ENCODE results near the gene C1QL4. TPM values are rescaled to one million over a fixed set of nuclear protein-coding genes. Genes with fewer than 3 reads are reported as not detected.
"Not testable (repeated sequence)": the region's sequence is repeated elsewhere in the genome, so short reads cannot be mapped to it uniquely, and the experiment has no call there.

The C1QL4 gene
- total RNA-seq, 4 donors from 2014 or later = not detected

- Histone ChIP-seq H3K27me3 (peaks cover 5 to 29% of the 10 kb centered on the region in 2 donors), H3K27ac (no peak overlapping the region), H3K4me1 (peaks cover 0 to 33% (median 12%) of the 10 kb centered on the region in 4 donors), H3K9me3 (no peaks in the 10 kb centered on the region), H3K4me3 (no peak overlapping the region), H3K36me3 (no peaks in the 10 kb centered on the region)
- DNase-seq = no peak
- TF ChIP-seq POLR2A (IDR thresholded peaks at IDR 0.05) = no peak
- TF ChIP-seq CTCF (IDR thresholded peaks at IDR 0.05) = no peak
These were observed 2.3 kb downstream of the C1QL4 start for GRCh38 chr12:49334681-49335080.

DNA sequence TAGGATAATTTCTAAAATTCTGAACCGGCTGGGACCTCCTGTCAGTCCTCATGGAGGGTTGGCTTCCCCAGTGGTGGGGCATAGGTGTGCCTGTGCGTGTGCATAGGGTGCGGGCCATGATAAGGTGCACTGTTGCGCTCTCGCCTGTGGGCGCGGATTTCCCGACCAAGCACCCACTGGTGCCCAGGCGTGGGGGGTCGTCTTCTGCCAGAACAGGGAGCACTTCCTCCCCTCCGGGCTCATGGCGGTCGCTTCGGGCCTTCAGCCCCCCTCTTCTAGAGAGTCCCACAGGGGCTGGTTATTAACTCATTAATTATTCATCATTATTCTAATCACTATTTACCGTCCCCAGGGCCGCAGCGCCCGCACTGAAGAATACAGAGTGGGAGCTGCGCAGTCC, 2.8 kb downstream of the C1QL4 start:
- no peak for DNase-seq
- peaks cover 5 to 29% of the 10 kb centered on the region in 2 donors for H3K27me3 ChIP-seq
- no peaks in the 10 kb centered on the region for H3K9me3 ChIP-seq
- TF ChIP-seq CTCF (IDR thresholded peaks at IDR 0.05) (no peak), POLR2A (IDR thresholded peaks at IDR 0.05) (no peak)
- H3K36me3 ChIP-seq = no peaks in the 10 kb centered on the region
- H3K4me3 ChIP-seq = no peak overlapping the region
- no peak overlapping the region for H3K27ac ChIP-seq
- H3K4me1 ChIP-seq = peaks cover 0 to 29% (median 10%) of the 10 kb centered on the region in 4 donors

- DNase-seq, H3K36me3 ChIP-seq, H3K4me3 ChIP-seq, H3K9me3 ChIP-seq, H3K27ac ChIP-seq: not testable (repeated sequence)
- peaks cover 0 to 25% (median 10%) of the 10 kb centered on the region in 4 donors for H3K4me1 ChIP-seq
- peaks cover 5 to 29% of the 10 kb centered on the region in 2 donors for H3K27me3 ChIP-seq
These were observed 3.2 kb downstream of the C1QL4 start for GRCh38 chr12:49333778-49334177.

DNA sequence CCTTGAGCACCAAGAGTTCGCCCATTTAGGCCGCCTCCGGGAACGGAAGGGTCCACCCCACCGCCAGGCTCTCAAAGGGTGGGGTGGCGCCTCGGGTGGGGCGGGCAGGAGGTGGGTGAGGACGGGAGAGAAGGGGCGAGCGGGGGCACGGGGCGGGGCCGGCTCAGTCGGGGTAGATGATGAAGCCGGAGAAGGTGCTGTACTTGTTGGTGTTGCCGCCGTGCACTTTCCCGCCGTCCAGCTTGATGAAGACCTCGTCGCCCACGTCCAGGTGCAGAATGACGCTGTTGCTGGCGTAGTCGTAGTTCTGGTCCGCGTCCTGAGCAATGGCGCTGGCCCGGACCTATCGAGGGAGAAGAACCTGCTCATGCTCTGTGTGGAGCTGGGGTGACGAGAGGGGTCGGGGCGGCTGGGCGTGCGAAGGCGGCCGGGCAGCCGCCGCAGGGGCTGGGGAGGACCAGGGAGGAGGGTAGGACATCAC, 4.1 kb downstream of the C1QL4 start:
- Histone ChIP-seq H3K27me3 (peaks cover 5 to 29% of the 10 kb centered on the region in 2 donors), H3K27ac (no peak overlapping the region), H3K4me1 (peaks cover 0 to 25% (median 10%) of the 10 kb centered on the region in 4 donors), H3K4me3 (no peak overlapping the region), H3K9me3 (no peaks in the 10 kb centered on the region), H3K36me3 (no peaks in the 10 kb centered on the region)
- DNase-seq = no peak
- TF ChIP-seq CTCF (IDR thresholded peaks at IDR 0.05) = no peak
- TF ChIP-seq POLR2A (IDR thresholded peaks at IDR 0.05) = no peak

GRCh38 chr12:49332441-49332861, 4.5 kb downstream of the C1QL4 start:
- H3K4me1 ChIP-seq = peaks cover 0 to 25% (median 10%) of the 10 kb centered on the region in 4 donors
- no peaks in the 10 kb centered on the region for H3K36me3 ChIP-seq
- H3K27ac ChIP-seq = no peak overlapping the region
- no peak overlapping the region for H3K4me3 ChIP-seq
- TF ChIP-seq CTCF (IDR thresholded peaks at IDR 0.05) (no peak), POLR2A (IDR thresholded peaks at IDR 0.05) (no peak)
- H3K9me3 ChIP-seq = no peaks in the 10 kb centered on the region
- DNase-seq = no peak
- peaks cover 5 to 29% of the 10 kb centered on the region in 2 donors for H3K27me3 ChIP-seq

- Histone ChIP-seq H3K4me3 (no peak overlapping the region), H3K9me3 (no peaks in the 10 kb centered on the region), H3K4me1 (peaks cover 0 to 17% (median 2%) of the 10 kb centered on the region in 4 donors), H3K27ac (no peak overlapping the region), H3K36me3 (no peaks in the 10 kb centered on the region), H3K27me3 (peaks cover 3 to 25% of the 10 kb centered on the region in 2 donors)
- TF ChIP-seq POLR2A (IDR thresholded peaks at IDR 0.05) (no peak), CTCF (IDR thresholded peaks at IDR 0.05) (peak in 5 of 6 experiments; percentile 18 to 86 (median 75))
- DNase-seq = peak in 2 of 3 donors; percentile 71 to 77
These were observed 5.4 kb downstream of the C1QL4 start for GRCh38 chr12:49331380-49332222.

All from Peyer's patch (tissue), 4 donors.